Suprapubic skin (tissue), 3 donors: ENCODE results near the gene CADM4.

Experiments used
- EP300 ChIP-seq: sonication (generic); formaldehyde crosslinking; IDR thresholded peaks from one replicate; pipeline ENCODE4 v1.6.1; 2017; ENCODE audit warnings: antibody characterized with exemption
- TF ChIP-seq, protein P1 (sequence below), 2 donors: fragments of 200-600 bp in 1 of 2; fragments of 450-650 bp in 1 of 2; sonication (generic) in 1 of 2; IDR thresholded peaks; one replicate each; pipeline ENCODE4 v1.5.1; 2016 to 2019; ENCODE audit warnings: antibody characterized with exemption in 2 of 2, mild to moderate bottlenecking in 1 of 2, moderate library complexity in 1 of 2

DNA sequence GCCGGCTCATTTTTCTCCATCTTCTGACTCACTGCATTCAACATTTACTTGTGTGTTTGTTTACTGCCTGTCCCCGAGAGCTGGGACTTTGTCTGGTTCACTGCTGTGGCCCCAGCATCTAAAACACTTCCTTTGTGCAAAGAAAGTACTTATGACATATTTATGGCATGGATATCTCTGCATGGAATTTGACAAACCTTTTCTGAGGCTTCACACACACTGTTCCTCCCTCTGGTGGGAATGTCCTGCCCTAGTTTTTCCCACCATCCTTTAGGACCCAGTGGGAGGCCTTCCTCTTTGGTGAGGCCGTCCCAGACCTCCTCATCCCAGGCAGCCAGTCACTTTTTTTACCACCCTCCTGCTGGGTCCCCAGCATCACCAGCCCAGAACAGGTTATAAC lies 29.2 kb downstream of the CADM4 start:
- TF ChIP-seq, protein P1, sequence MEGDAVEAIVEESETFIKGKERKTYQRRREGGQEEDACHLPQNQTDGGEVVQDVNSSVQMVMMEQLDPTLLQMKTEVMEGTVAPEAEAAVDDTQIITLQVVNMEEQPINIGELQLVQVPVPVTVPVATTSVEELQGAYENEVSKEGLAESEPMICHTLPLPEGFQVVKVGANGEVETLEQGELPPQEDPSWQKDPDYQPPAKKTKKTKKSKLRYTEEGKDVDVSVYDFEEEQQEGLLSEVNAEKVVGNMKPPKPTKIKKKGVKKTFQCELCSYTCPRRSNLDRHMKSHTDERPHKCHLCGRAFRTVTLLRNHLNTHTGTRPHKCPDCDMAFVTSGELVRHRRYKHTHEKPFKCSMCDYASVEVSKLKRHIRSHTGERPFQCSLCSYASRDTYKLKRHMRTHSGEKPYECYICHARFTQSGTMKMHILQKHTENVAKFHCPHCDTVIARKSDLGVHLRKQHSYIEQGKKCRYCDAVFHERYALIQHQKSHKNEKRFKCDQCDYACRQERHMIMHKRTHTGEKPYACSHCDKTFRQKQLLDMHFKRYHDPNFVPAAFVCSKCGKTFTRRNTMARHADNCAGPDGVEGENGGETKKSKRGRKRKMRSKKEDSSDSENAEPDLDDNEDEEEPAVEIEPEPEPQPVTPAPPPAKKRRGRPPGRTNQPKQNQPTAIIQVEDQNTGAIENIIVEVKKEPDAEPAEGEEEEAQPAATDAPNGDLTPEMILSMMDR (IDR thresholded peaks at IDR 0.05), result no peak
- TF ChIP-seq EP300, result no peak
